ENCODE measurements around the gene CD70.

CD70 gene

DNA sequence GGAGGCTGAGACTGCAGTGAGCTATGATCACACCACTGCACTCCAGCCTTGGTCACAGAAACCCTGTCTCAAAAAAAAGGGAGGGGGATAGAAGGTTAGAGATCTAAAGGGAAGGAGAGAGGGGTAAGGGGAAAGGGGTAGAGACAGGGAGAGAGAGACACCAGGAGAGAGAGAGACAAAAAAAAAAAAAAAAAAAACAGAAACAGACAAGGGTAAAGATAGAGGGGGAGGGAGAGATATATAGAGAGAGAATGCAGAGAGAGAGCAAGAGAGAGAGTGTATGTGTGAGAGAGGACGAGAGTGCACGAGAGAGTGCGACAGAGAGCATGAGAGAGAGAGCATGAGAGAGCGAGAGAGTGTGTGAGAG lies 4.2 kb downstream of the CD70 start:
- TF ChIP-seq REST (IDR thresholded peaks at IDR 0.05; ENCODE audit: insufficient read depth in 1 of 2, low read depth in 2 of 2, low read length in 2 of 2): no peak

- TF ChIP-seq REST (IDR thresholded peaks at IDR 0.05; ENCODE audit: insufficient read depth in 1 of 2, low read depth in 2 of 2, low read length in 2 of 2): no peak
- no peak for TF ChIP-seq POLR2AphosphoS5 (IDR thresholded peaks at IDR 0.05; ENCODE audit: low read depth, low read length)
- TF ChIP-seq SIN3A (IDR thresholded peaks at IDR 0.05; ENCODE audit: borderline replicate concordance, insufficient read depth, low read length): no peak
- TF ChIP-seq FOXP2 (optimal IDR thresholded peaks at IDR 0.05; ENCODE audit: borderline replicate concordance, extremely low read depth, extremely low read length, insufficient read depth): no peak
- no peak for TF ChIP-seq TAF1 (IDR thresholded peaks at IDR 0.05; ENCODE audit: borderline replicate concordance, insufficient read depth, low read length)
Observed at GRCh38 chr19:6586056-6586455, 4.9 kb downstream of the CD70 start.

- TF ChIP-seq REST (IDR thresholded peaks at IDR 0.05; ENCODE audit: insufficient read depth in 1 of 2, low read depth in 2 of 2, low read length in 2 of 2): no peak
- no peak for TF ChIP-seq SIN3A (IDR thresholded peaks at IDR 0.05; ENCODE audit: borderline replicate concordance, insufficient read depth, low read length)
- TF ChIP-seq POLR2AphosphoS5 (IDR thresholded peaks at IDR 0.05; ENCODE audit: low read depth, low read length): no peak
- no peak for TF ChIP-seq FOXP2 (optimal IDR thresholded peaks at IDR 0.05; ENCODE audit: borderline replicate concordance, extremely low read depth, extremely low read length, insufficient read depth)
- TF ChIP-seq TAF1 (IDR thresholded peaks at IDR 0.05; ENCODE audit: borderline replicate concordance, insufficient read depth, low read length): no peak
Observed at GRCh38 chr19:6580313-6580712, 10.6 kb downstream of the CD70 start.

DNA sequence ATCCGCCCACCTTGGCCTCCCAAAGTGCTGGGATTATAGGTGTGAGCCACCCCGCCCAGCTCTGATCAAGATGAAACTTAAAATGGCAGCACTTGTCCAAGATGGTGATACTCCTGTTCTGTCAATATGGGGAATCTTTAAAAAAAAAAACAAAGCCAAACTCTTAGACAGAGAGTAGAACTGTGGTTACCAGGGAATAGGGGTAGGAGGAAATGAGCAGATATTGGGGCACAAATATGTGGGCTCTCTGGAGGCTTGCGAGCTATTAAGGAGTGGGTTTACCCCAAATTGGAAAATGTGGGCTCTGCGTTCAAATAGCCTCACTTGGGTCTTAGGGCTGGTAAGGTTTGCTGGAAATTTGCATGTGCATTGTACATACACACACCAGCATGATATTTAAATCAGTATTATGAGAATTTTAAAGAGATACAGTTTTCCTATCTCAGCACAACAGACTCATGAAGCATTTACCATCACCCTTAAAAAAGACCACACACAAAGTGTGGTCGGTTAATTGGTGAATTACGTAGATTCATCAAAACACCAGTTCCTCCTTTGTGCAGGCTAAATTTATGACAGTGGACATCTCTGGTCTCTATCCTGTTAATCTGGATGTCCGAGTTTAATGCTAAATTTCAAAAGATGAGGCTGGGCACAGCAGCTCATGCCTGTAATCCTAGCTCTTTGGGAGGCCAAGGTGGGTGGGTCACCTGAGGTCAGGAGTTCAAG lies 11.3 kb downstream of the CD70 start:
- no peak for TF ChIP-seq FOXP2 (optimal IDR thresholded peaks at IDR 0.05; ENCODE audit: borderline replicate concordance, extremely low read depth, extremely low read length, insufficient read depth)
- no peak for TF ChIP-seq POLR2AphosphoS5 (IDR thresholded peaks at IDR 0.05; ENCODE audit: low read depth, low read length)
- no peak for TF ChIP-seq REST (IDR thresholded peaks at IDR 0.05; ENCODE audit: insufficient read depth in 1 of 2, low read depth in 2 of 2, low read length in 2 of 2)
- TF ChIP-seq TAF1 (IDR thresholded peaks at IDR 0.05; ENCODE audit: borderline replicate concordance, insufficient read depth, low read length): no peak
- no peak for TF ChIP-seq SIN3A (IDR thresholded peaks at IDR 0.05; ENCODE audit: borderline replicate concordance, insufficient read depth, low read length)
